Hepatocyte (in vitro differentiated cells): ENCODE measurements around the gene ATP6AP1. TPM values are rescaled to one million over a fixed set of nuclear protein-coding genes. Genes with fewer than 3 reads are reported as not detected.
"Not testable (repeated sequence)": the region's sequence is repeated elsewhere in the genome, so short reads cannot be mapped to it uniquely, and the experiment has no call there.

ENCODE experiments used
- DNase-seq: peaks from one replicate; pipeline ENCODE4 v3.0.0-alpha.2; 2016; ENCODE audit warnings: low spot score
- H2AFZ ChIP-seq: fragments of 200-600 bp; sonication (generic); 2 replicates; pipeline ENCODE4 v1.6.0; 2016; ENCODE audit warnings: antibody characterized with exemption, mild to moderate bottlenecking
- H3K27ac ChIP-seq: fragments of 200-600 bp; sonication (generic); 2 replicates; pipeline ENCODE4 v1.5.1; 2016; ENCODE audit warnings: mild to moderate bottlenecking
- H3K27me3 ChIP-seq: fragments of 200-600 bp; sonication (generic); 2 replicates; pipeline ENCODE4 v1.6.1; 2016
- H3K36me3 ChIP-seq: fragments of 200-600 bp; sonication (generic); replicated peaks from 2 replicates; pipeline ENCODE4 v1.5.1; 2016; ENCODE audit warnings: low read depth; ENCODE audit not compliant: insufficient read depth
- H3K4me1 ChIP-seq: fragments of 200-600 bp; sonication (generic); 2 replicates; pipeline ENCODE4 v1.5.1; 2016; ENCODE audit warnings: mild to moderate bottlenecking, moderate library complexity; ENCODE audit not compliant: insufficient read depth
- H3K4me2 ChIP-seq: fragments of 200-600 bp; sonication (generic); 2 replicates; pipeline ENCODE4 v1.6.0; 2016
- H3K4me3 ChIP-seq: fragments of 200-600 bp; sonication (generic); 2 replicates; pipeline ENCODE4 v1.5.1; 2016; ENCODE audit warnings: mild to moderate bottlenecking
- H3K79me2 ChIP-seq: fragments of 200-600 bp; sonication (generic); 2 replicates; pipeline ENCODE4 v1.6.0; 2017; ENCODE audit warnings: mild to moderate bottlenecking
- H3K9me2 ChIP-seq: fragments of 200-600 bp; sonication (generic); replicated peaks from 2 replicates; pipeline ENCODE4 v1.6.0; 2017; ENCODE audit warnings: mild to moderate bottlenecking; ENCODE audit not compliant: insufficient read depth
- H3K9me3 ChIP-seq: fragments of 200-600 bp; sonication (generic); 2 replicates; pipeline ENCODE4 v1.5.1; 2016; ENCODE audit warnings: low read depth, mild to moderate bottlenecking
- H4K20me1 ChIP-seq: fragments of 200-600 bp; sonication (generic); 2 replicates; pipeline ENCODE4 v1.6.0; 2016; ENCODE audit warnings: mild to moderate bottlenecking; ENCODE audit not compliant: insufficient read depth, poor library complexity, severe bottlenecking
- EZH2 ChIP-seq: fragments of 200-600 bp; sonication (generic); IDR thresholded peaks from 2 replicates; pipeline ENCODE4 v1.6.1; 2016; ENCODE audit warnings: antibody characterized with exemption, mild to moderate bottlenecking, borderline replicate concordance
- EZH2phosphoT487 ChIP-seq: fragments of 200-600 bp; sonication (generic); IDR thresholded peaks from one replicate; pipeline ENCODE4 v1.6.1; 2018; ENCODE audit warnings: antibody characterized with exemption, mild to moderate bottlenecking, low read depth, moderate library complexity; ENCODE audit not compliant: unreplicated experiment, severe bottlenecking
- WGBS: methylation state at CpG from one replicate; pipeline ENCODE4 v1.1.6; 2016; ENCODE audit warnings: low lambda C conversion rate; ENCODE audit errors: missing lambda C conversion rate; 5-methylcytosine and 5-hydroxymethylcytosine counted together
- polyA plus RNA-seq: library from polyadenylated mRNA; unstranded; fragments of >200 nt; fragmentation: Nextera tagmentation; extraction: Ambion mirVana; gene quantifications from 2 replicates; pipeline ENCODE4 v1.2.1, GENCODE V29; 2016
- total RNA-seq: library from RNA; depleted of rRNA; stranded (reverse); fragments of >200 nt; gene quantifications from 2 replicates; pipeline ENCODE4 v1.2.3, GENCODE V29; 2014
- TF ChIP-seq, protein P1 (sequence below): fragments of 200-600 bp; sonication (generic); IDR thresholded peaks from 2 replicates; pipeline ENCODE4 v1.5.1; 2016; ENCODE audit warnings: antibody characterized with exemption, mild to moderate bottlenecking; ENCODE audit not compliant: poor library complexity

Gene ATP6AP1
- total and polyA plus RNA-seq, 2 experiments from 2014 or later: 131 to 268 TPM

DNA sequence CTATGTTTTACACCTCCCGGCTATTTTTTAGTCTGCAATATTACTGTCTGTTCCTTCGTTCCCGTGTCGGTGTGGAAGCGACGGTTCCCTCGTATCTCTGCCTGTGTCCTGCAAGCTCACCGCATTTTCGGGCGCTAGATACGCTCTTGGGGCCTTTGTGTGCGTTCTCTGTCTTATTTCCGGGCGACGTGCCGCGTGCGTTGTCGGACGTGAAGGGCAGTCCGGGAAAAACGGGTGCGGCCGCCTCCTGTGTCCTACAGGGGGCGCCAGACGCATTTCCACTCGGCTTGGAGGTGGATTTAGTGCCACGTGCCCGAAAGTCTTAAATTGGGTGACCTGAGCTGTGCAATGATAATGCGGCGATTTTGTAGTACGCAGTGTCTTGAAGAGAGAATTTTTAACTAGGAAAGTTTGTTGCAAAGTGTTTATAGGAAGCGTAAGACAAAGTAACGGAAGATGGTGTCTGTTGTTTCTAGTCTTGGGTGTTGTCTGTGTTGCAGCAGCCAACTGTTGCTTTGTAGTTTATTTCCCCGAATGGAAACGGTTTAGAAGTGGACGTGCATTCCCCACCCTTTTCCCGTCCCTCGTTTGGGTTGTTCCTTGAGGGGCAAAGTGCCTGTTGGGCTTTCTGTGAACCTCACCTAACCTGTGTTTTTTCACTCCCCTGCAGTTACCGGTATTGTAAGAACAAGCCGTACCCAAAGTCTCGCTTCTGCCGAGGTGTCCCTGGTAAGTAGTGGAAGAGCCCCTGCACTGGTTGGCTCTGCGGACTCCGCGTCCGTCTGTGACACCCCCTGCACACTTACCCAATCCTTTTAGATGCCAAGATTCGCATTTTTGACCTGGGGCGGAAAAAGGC, 29.6 kb upstream of the ATP6AP1 start:
- Histone ChIP-seq H4K20me1 (peaks cover 24% of the 10 kb centered on the region), H2AFZ (no peak overlapping the region), H3K9me2 (no peaks in the 10 kb centered on the region), H3K36me3 (peaks cover 3% of the 10 kb centered on the region), H3K79me2 (peaks cover 16% of the 10 kb centered on the region), H3K27me3 (no peaks in the 10 kb centered on the region), H3K4me3 (peak overlapping the region; percentile 54), H3K9me3 (no peaks in the 10 kb centered on the region), H3K4me1 (peaks cover 4% of the 10 kb centered on the region), H3K27ac (peak overlapping the region; percentile 98), H3K4me2 (peak overlapping the region; percentile 80)
- no peak for TF ChIP-seq EZH2phosphoT487
- TF ChIP-seq, protein P1, sequence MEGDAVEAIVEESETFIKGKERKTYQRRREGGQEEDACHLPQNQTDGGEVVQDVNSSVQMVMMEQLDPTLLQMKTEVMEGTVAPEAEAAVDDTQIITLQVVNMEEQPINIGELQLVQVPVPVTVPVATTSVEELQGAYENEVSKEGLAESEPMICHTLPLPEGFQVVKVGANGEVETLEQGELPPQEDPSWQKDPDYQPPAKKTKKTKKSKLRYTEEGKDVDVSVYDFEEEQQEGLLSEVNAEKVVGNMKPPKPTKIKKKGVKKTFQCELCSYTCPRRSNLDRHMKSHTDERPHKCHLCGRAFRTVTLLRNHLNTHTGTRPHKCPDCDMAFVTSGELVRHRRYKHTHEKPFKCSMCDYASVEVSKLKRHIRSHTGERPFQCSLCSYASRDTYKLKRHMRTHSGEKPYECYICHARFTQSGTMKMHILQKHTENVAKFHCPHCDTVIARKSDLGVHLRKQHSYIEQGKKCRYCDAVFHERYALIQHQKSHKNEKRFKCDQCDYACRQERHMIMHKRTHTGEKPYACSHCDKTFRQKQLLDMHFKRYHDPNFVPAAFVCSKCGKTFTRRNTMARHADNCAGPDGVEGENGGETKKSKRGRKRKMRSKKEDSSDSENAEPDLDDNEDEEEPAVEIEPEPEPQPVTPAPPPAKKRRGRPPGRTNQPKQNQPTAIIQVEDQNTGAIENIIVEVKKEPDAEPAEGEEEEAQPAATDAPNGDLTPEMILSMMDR: peak; percentile 73
- peak; percentile 85 for DNase-seq
- 37% methylated on average over 49 of the region's 49 CpGs for WGBS

DNA sequence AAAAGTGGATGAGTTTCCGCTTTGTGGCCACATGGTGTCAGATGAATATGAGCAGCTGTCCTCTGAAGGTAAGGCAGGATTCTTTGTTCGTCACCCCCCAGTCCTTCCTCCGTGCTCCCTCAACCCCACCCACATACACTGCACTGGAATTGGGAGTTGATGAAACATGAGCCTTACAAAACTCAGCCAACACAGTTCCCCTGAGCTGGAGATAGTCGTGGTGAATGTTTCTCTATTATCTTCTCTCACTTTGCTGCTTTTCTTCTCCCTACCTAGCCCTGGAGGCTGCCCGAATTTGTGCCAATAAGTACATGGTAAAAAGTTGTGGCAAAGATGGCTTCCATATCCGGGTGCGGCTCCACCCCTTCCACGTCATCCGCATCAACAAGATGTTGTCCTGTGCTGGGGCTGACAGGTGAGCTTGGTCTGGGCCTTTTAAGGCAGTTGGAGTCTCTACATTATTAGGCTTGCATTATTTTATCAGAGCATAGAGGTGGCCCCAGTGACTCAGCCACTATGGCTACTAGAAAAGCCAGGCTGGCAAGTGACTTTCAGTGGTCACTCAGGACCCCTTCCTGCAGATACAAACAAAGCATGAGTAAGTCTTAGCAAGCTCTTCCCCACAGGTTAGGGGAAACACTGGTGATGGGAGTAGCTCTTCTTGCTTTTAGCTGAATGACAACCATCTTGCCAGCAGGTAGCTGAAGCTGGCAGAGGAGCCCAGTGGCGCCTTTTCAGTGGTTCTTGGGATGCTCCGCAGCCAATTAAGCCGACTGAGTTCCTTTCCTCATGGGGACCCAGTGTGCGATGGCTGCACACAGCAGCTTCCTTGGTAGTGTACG, 28.7 kb upstream of the ATP6AP1 start:
- 62% methylated on average over 14 of the region's 14 CpGs for WGBS
- peaks cover 24% of the 10 kb centered on the region for H4K20me1 ChIP-seq
- TF ChIP-seq, protein P1: no peak
- TF ChIP-seq EZH2: no peak
- no peak for TF ChIP-seq EZH2phosphoT487
- no peaks in the 10 kb centered on the region for H3K9me3 ChIP-seq
- H3K27ac ChIP-seq: peak overlapping the region; percentile 98
- peaks cover 3% of the 10 kb centered on the region for H3K36me3 ChIP-seq
- H3K27me3 ChIP-seq: no peaks in the 10 kb centered on the region
- no peak overlapping the region for H2AFZ ChIP-seq
- H3K4me1 ChIP-seq: peaks cover 4% of the 10 kb centered on the region
- peak overlapping the region; percentile 80 for H3K4me2 ChIP-seq
- DNase-seq: no peak
- H3K9me2 ChIP-seq: no peaks in the 10 kb centered on the region
- peaks cover 16% of the 10 kb centered on the region for H3K79me2 ChIP-seq
- peak overlapping the region; percentile 54 for H3K4me3 ChIP-seq

DNA sequence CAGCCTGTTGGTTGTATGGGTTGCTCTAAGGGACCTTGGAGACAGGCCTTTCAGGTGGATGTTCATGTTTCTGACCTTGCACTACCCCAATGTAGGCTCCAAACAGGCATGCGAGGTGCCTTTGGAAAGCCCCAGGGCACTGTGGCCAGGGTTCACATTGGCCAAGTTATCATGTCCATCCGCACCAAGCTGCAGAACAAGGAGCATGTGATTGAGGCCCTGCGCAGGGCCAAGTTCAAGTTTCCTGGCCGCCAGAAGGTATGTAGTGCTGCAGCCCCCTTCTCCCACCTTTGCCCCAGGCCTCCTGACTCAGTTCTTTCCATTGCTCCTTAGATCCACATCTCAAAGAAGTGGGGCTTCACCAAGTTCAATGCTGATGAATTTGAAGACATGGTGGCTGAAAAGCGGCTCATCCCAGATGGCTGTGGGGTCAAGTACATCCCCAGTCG, 28.1 kb upstream of the ATP6AP1 start:
- not testable (repeated sequence) for DNase-seq, H3K36me3 ChIP-seq, H3K9me3 ChIP-seq, H3K4me1 ChIP-seq, H2AFZ ChIP-seq, H3K4me3 ChIP-seq, H3K9me2 ChIP-seq, H3K27me3 ChIP-seq
- Histone ChIP-seq H3K4me2 (peak overlapping the region; percentile 80), H4K20me1 (peaks cover 24% of the 10 kb centered on the region), H3K79me2 (peaks cover 16% of the 10 kb centered on the region), H3K27ac (peak overlapping the region; percentile 98)
- 87% methylated on average over 6 of the region's 6 CpGs for WGBS
